A549 (cell line): Measurements from ENCODE around the gene WNK4. TPM values are rescaled to one million over a fixed set of nuclear protein-coding genes. Genes with fewer than 3 reads are reported as not detected.

Experiments
- ATAC-seq, 2 experiments: fragments of 200-7000 bp in 1 of 2; fragments of >200 bp in 1 of 2; cut with Nextera tagmentation in 1 of 2; cut with Tn5 transposase in 1 of 2; 3 replicates each; pipeline versions ENCODE4 v1.8.0 to v1.9.1; 2018 to 2020; ENCODE audit warnings: mild to moderate bottlenecking in 1 of 2, moderate library complexity in 1 of 2
- CTCF ChIA-PET: fragments of 300-600 bp; sonication (Branson Sonifier 250); formaldehyde crosslinking; extraction: SDS; loops from one replicate; lab custom pipeline; 2021; ENCODE audit warnings: antibody characterized with exemption, inconsistent platforms; lab: Yijun Ruan, JAX
- POLR2A ChIA-PET: fragments of 350-600 bp; formaldehyde crosslinking; extraction: SDS; loops from one replicate; lab custom pipeline; 2021; ENCODE audit warnings: antibody characterized with exemption, inconsistent platforms; lab: Yijun Ruan, JAX
- DNase-seq, 2 experiments: peaks; one replicate each; pipeline versions ENCODE4 v3.0.0 to v3.0.0-alpha.2; 2011 to 2016; ENCODE audit warnings: low read depth in 1 of 2, low spot score in 1 of 2
- FAIRE-seq: peaks from 2 replicates; lab custom pipeline; 2011; peaks lifted over from hg19 to GRCh38; lab: Jason Lieb, UNC
- H3K27ac ChIP-seq, 2 experiments: fragments of >200 bp; sonication (Bioruptor Twin); formaldehyde crosslinking; 3 replicates each; pipeline ENCODE4 v1.5.1; 2016 to 2017
- H3K4me1 ChIP-seq: fragments of >200 bp; sonication (Bioruptor Twin); formaldehyde crosslinking; 3 replicates; pipeline ENCODE4 v1.6.1; 2016
- H3K4me2 ChIP-seq: fragments of >200 bp; sonication (Bioruptor Twin); formaldehyde crosslinking; 3 replicates; pipeline ENCODE4 v1.6.1; 2016
- H3K4me3 ChIP-seq: fragments of >200 bp; sonication (Bioruptor Twin); formaldehyde crosslinking; 3 replicates; pipeline ENCODE4 v1.5.1; 2016
- H3K9me3 ChIP-seq: fragments of >200 bp; sonication (Bioruptor Twin); formaldehyde crosslinking; 3 replicates; pipeline ENCODE4 v1.6.1; 2016
- BHLHE40 ChIP-seq: IDR thresholded peaks from 2 replicates; pipeline ENCODE4 v1.6.1; 2012; ENCODE audit warnings: low read depth, low read length, inconsistent platforms
- CHD2 ChIP-seq: fragments of 150-350 bp; IDR thresholded peaks from 2 replicates; pipeline ENCODE4 v1.6.1; 2014; ENCODE audit warnings: low read length; ENCODE audit not compliant: partially characterized antibody
- EHF ChIP-seq: fragments of 250-450 bp; sonication (Bioruptor Pico); IDR thresholded peaks from 2 replicates; pipeline ENCODE4 v1.5.0; 2020; ENCODE audit warnings: mild to moderate bottlenecking
- EHMT2 ChIP-seq: fragments of 200-600 bp; sonication (generic); IDR thresholded peaks from 2 replicates; pipeline ENCODE4 v1.6.1; 2016; ENCODE audit warnings: antibody characterized with exemption, low read depth, mild to moderate bottlenecking, moderate library complexity
- EP300 ChIP-seq, 2 experiments: fragments of >200 bp; sonication (Bioruptor Twin); formaldehyde crosslinking; IDR thresholded peaks; 2 replicates in 1 of 2; 3 replicates in 1 of 2; pipeline ENCODE4 v1.6.1; 2016 to 2017
- ESRRA ChIP-seq: fragments of 150-350 bp; IDR thresholded peaks from 2 replicates; pipeline ENCODE4 v1.6.1; 2014; ENCODE audit warnings: mild to moderate bottlenecking, low read length, borderline replicate concordance
- FOSL2 ChIP-seq, 2 experiments: fragments of 450-650 bp in 1 of 2; fragments of >200 bp in 1 of 2; sonication (Bioruptor Twin) in 1 of 2; formaldehyde crosslinking; IDR thresholded peaks; 2 replicates each; pipeline versions ENCODE4 v1.5.0 to v1.6.1; 2016 to 2020; ENCODE audit warnings: mild to moderate bottlenecking in 1 of 2, moderate library complexity in 1 of 2
- HDAC2 ChIP-seq: fragments of 200-600 bp; sonication (generic); IDR thresholded peaks from 2 replicates; pipeline ENCODE4 v1.6.1; 2016
- HES2 ChIP-seq: fragments of >200 bp; sonication (Bioruptor Twin); formaldehyde crosslinking; IDR thresholded peaks from 2 replicates; pipeline ENCODE4 v1.6.1; 2016
- HEYL ChIP-seq: fragments of 250-450 bp; sonication (Bioruptor Pico); IDR thresholded peaks from 2 replicates; pipeline ENCODE4 v1.8.0; 2021; ENCODE audit warnings: mild to moderate bottlenecking, moderate library complexity
- HOXA7 ChIP-seq: fragments of 250-450 bp; sonication (Bioruptor Pico); IDR thresholded peaks from 2 replicates; pipeline ENCODE4 v1.5.0; 2020; ENCODE audit warnings: mild to moderate bottlenecking, moderate library complexity
- HOXB13 ChIP-seq: fragments of 250-450 bp; sonication (Bioruptor Pico); IDR thresholded peaks from 2 replicates; pipeline ENCODE4 v1.5.0; 2020; ENCODE audit warnings: low read depth, mild to moderate bottlenecking, moderate library complexity
- JUN ChIP-seq, 2 experiments: fragments of >200 bp; sonication (Bioruptor Twin); formaldehyde crosslinking; IDR thresholded peaks; 2 replicates in 1 of 2; 3 replicates in 1 of 2; pipeline ENCODE4 v1.6.1; 2016 to 2017
- MAX ChIP-seq: IDR thresholded peaks from 2 replicates; pipeline ENCODE4 v1.6.1; 2012
- NPAS2 ChIP-seq: fragments of 250-450 bp; sonication (Bioruptor Pico); IDR thresholded peaks from 2 replicates; pipeline ENCODE4 v1.8.0; 2022; ENCODE audit warnings: mild to moderate bottlenecking, moderate library complexity, borderline replicate concordance
- PBX3 ChIP-seq: IDR thresholded peaks from 2 replicates; pipeline ENCODE4 v1.6.1; 2012
- PHF8 ChIP-seq: fragments of 200-600 bp; sonication (generic); IDR thresholded peaks from 2 replicates; pipeline ENCODE4 v1.6.1; 2016; ENCODE audit warnings: low read depth, mild to moderate bottlenecking, antibody characterized with exemption, moderate library complexity, borderline replicate concordance
- RAD21 ChIP-seq, 2 experiments: fragments of >200 bp in 1 of 2; sonication (Bioruptor Twin) in 1 of 2; formaldehyde crosslinking in 1 of 2; IDR thresholded peaks in 1 of 2; conservative IDR thresholded peaks in 1 of 2; 2 replicates in 1 of 2; 3 replicates in 1 of 2; pipeline ENCODE4 v1.6.1; 2012 to 2018; ENCODE audit warnings: inconsistent platforms in 1 of 2
- RARB ChIP-seq: fragments of 250-450 bp; sonication (Bioruptor Pico); IDR thresholded peaks from 2 replicates; pipeline ENCODE4 v1.8.0; 2021; ENCODE audit warnings: mild to moderate bottlenecking, moderate library complexity
- REST ChIP-seq: fragments of 200-600 bp; sonication (generic); IDR thresholded peaks from 2 replicates; pipeline ENCODE4 v1.6.1; 2016; ENCODE audit warnings: antibody characterized with exemption, mild to moderate bottlenecking, moderate library complexity
- RNF2 ChIP-seq: fragments of 200-600 bp; sonication (generic); IDR thresholded peaks from 2 replicates; pipeline ENCODE4 v1.6.1; 2016; ENCODE audit warnings: low read depth, mild to moderate bottlenecking, antibody characterized with exemption, moderate library complexity, borderline replicate concordance
- SREBF2 ChIP-seq: fragments of 450-650 bp; IDR thresholded peaks from 2 replicates; pipeline ENCODE4 v1.6.1; 2014; ENCODE audit warnings: mild to moderate bottlenecking, moderate library complexity
- TFCP2L1 ChIP-seq: fragments of 250-450 bp; sonication (Bioruptor Pico); IDR thresholded peaks from 2 replicates; pipeline ENCODE4 v1.5.0; 2021; ENCODE audit warnings: mild to moderate bottlenecking
- USF2 ChIP-seq: fragments of 450-650 bp; IDR thresholded peaks from 2 replicates; pipeline ENCODE4 v1.6.1; 2014; ENCODE audit warnings: antibody characterized with exemption
- WGBS: methylation state at CpG from one replicate; pipeline ENCODE4 v1.1.6; 2017; ENCODE audit errors: missing lambda C conversion rate; 5-methylcytosine and 5-hydroxymethylcytosine counted together
- polyA plus RNA-seq, 4 experiments: library from polyadenylated mRNA; depleted of rRNA in 3 of 4; stranded (reverse); fragments of >200 nt; fragmentation: RNase III in 1 of 4; extraction: RNeasy Plus Mini Kit Qiagen cat#74134 plus additional on column Dnase treatment in 1 of 4; gene quantifications; 2 replicates in 3 of 4; 3 replicates in 1 of 4; pipeline ENCODE4 v1.2.3, GENCODE V29; 2011 to 2017

Gene WNK4
- polyA plus RNA-seq, 2 of the 4 experiments (the other 2 are of a cell fraction), result 1.1 to 1.5 TPM

- ChIA-PET POLR2A (interaction anchor here (1.3 to 1.4 kb wide), 3 partner anchors 10 to 41 kb away, joined by 4 to 12 read pairs (median 6); partner anchors contain the start of genes BECN1 and VPS25), CTCF (interaction anchor here (0.9 to 2.0 kb wide), 4 partner anchors 9 to 37 kb away, joined by 3 to 8 read pairs (median 4); partner anchors contain the start of gene VPS25)
- Histone ChIP-seq H3K4me2 (peak overlapping the region; percentile 65), H3K4me3 (no peak overlapping the region), H3K9me3 (no peaks in the 10 kb centered on the region), H3K4me1 (peaks cover 30% of the 10 kb centered on the region), H3K27ac (peak overlapping the region; percentile 63 to 75)
- ATAC-seq (peak; percentile 41 to 61; a peak in 5 of 6 replicates), FAIRE-seq (peak; percentile 63), DNase-seq (peak; percentile 45 to 67)
- 28% methylated on average over 9 of the region's 9 CpGs for WGBS
- TF ChIP-seq PBX3 (no peak), FOSL2 (IDR thresholded peaks at IDR 0.05) (no peak), FOSL2 (CRISPR knock-in tag; IDR thresholded peaks at IDR 0.05) (peak; percentile 49; the same call in 1 of the 2 replicates), MAX (peak; percentile 35; the same call in 1 of the 2 replicates)
Observed at GRCh38 chr17:42783062-42783790, 2.8 kb downstream of the WNK4 start.

GRCh38 chr17:42783791-42784138 lies 3.4 kb downstream of the WNK4 start:
- CTCF ChIA-PET, result interaction anchor here (0.9 to 1.5 kb wide), 3 partner anchors 9 to 37 kb away, joined by 3 to 4 read pairs (median 3); no protein-coding TSS in a partner anchor
- H3K27ac ChIP-seq, result peak overlapping the region; percentile 63 to 75

GRCh38 chr17:42784409-42784808 lies 4.0 kb downstream of the WNK4 start:
- no peak for FAIRE-seq
- Histone ChIP-seq H3K4me1 (peaks cover 30% of the 10 kb centered on the region), H3K27ac (peak overlapping the region in 1 of 2 experiments; percentile 75; a peak in 2 of 6 replicates), H3K9me3 (no peaks in the 10 kb centered on the region), H3K4me3 (no peak overlapping the region), H3K4me2 (no peak overlapping the region)
- POLR2A ChIA-PET, result no interaction called here
- TF ChIP-seq EP300 (IDR thresholded peaks at IDR 0.05) (no peak), MAX (no peak), BHLHE40 (no peak), HOXB13 (CRISPR knock-in tag) (no peak), RAD21 (conservative IDR thresholded peaks at IDR 0.05 in 1 of 2, IDR thresholded peaks at IDR 0.05 in 1 of 2) (no peak), JUN (IDR thresholded peaks at IDR 0.05) (no peak), USF2 (no peak), HDAC2 (no peak), SREBF2 (no peak), EHF (CRISPR knock-in tag) (no peak), PHF8 (no peak), EHMT2 (no peak), RNF2 (no peak), HOXA7 (CRISPR knock-in tag) (no peak), REST (no peak), CHD2 (no peak)
- DNase-seq, result no peak
- 94% methylated on average over 25 of the region's 25 CpGs for WGBS
- CTCF ChIA-PET, result interaction anchor here (1.3 to 3.6 kb wide), 3 partner anchors 10 to 36 kb away, joined by 3 to 14 read pairs (median 4); no protein-coding TSS in a partner anchor
- ATAC-seq, result no peak

More at GRCh38 chr17:42783791-42784138, 3.4 kb downstream of the WNK4 start:
- FAIRE-seq, result no peak
- H3K9me3 ChIP-seq, result no peaks in the 10 kb centered on the region
- 79% methylated on average over 21 of the region's 22 CpGs for WGBS
- POLR2A ChIA-PET, result interaction anchor here (1.3 to 1.4 kb wide), 3 partner anchors 10 to 40 kb away, joined by 4 to 12 read pairs (median 6); partner anchors contain the start of genes BECN1 and VPS25
- H3K4me2 ChIP-seq, result peak overlapping the region; percentile 65
- H3K4me3 ChIP-seq, result no peak overlapping the region
- TF ChIP-seq PHF8, result no peak
- TF ChIP-seq RARB, result no peak
- TF ChIP-seq HES2, result no peak
- no peak for TF ChIP-seq ESRRA
- TF ChIP-seq JUN (IDR thresholded peaks at IDR 0.05), result no peak
- no peak for TF ChIP-seq SREBF2
- TF ChIP-seq TFCP2L1 (CRISPR knock-in tag), result no peak
- no peak for TF ChIP-seq HEYL (CRISPR knock-in tag)
- TF ChIP-seq NPAS2 (CRISPR knock-in tag), result no peak
- no peak for TF ChIP-seq HOXB13 (CRISPR knock-in tag)
- no peak for TF ChIP-seq EHF (CRISPR knock-in tag)
- TF ChIP-seq MAX, result no peak
- no peak for TF ChIP-seq RNF2
- no peak for DNase-seq
- no peak for ATAC-seq
- peaks cover 30% of the 10 kb centered on the region for H3K4me1 ChIP-seq
